Effector CD4-positive, alpha-beta T cell (primary cell): Measurements from ENCODE around the gene KLK10.
"Not testable (repeated sequence)": the region's sequence is repeated elsewhere in the genome, so short reads cannot be mapped to it uniquely, and the experiment has no call there.

Experiments used
- DNase-seq: peaks from one replicate; pipeline ENCODE4 v3.0.0-alpha.2; 2020

Gene KLK10

DNA sequence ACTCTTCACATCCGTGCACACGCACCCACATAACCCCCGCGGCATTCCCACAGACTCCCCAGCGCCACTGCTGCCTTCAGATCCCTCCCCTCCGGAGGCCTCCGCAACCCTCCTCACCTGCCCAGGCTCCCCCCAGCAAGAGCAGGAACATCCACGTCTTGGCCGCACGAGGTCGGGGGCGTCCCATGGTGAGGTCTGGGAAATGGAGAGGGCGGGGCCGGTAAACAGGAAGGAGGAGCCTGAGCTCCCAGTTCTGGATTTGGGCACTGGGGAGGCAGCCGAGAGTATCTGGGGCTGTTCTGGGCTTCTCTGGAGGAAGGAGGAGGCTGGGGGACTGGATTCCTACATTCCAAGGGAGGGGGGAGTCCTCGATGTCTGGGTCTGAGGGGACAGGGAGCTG lies 18.5 kb downstream of the KLK10 start:
- DNase-seq, result no peak

DNA sequence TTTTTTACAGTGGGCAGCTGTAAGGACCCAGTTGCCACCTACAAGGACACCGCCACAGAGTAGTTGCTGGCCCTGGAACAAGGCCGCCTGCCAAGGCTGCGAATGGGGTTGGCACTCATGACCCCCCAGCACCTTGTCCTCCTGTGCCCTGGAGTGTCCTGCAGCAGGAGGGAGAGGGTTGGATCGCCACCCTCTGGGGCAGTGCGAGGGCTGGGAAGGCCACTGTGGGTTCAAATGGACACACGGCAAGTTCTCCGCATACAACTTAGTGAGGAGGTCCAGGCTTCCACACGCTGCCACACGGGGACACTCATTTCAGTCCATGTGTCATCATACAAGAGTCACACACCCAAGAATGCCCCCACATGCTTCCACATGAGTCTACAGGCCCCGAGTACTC lies 19.1 kb downstream of the KLK10 start:
- no peak for DNase-seq

DNA sequence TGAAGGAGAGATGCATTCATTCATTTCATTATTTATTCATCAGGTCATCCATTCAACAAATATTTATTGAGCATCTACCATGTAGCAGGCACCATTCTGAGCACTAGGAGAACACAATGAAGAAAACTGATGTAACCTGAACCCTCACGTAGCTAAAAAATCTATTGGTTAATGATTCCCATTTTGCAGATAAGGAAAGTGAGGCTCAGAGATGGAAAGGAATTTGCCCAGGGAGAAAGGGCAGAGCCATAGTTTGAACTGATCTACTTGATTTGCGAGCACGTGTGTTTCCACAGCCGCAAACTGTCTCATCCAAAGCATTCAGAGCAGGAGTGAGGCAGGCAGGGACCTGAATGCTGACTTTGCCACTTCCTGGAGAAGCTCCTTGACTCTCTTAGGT lies 20.8 kb downstream of the KLK10 start:
- no peak for DNase-seq

DNA sequence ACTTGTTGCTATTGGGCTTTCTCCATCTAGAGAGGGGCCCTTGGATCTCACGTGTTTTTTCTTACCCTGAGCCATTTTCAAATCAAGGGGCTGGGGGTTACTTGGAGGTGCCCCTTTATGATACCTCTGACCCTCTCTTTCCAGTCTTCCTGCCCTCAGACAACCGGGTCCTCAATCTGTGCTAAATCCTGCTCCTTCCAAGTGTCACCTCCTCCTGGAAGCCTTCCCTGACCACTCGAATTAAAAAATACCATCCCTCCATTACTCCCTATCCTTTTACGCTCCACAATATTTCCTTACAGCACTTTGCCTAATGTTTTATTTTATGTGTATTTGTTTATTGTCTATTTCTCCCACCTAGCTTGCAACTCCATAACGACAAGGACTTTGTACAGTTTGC lies 21.4 kb downstream of the KLK10 start:
- DNase-seq, result no peak

DNA sequence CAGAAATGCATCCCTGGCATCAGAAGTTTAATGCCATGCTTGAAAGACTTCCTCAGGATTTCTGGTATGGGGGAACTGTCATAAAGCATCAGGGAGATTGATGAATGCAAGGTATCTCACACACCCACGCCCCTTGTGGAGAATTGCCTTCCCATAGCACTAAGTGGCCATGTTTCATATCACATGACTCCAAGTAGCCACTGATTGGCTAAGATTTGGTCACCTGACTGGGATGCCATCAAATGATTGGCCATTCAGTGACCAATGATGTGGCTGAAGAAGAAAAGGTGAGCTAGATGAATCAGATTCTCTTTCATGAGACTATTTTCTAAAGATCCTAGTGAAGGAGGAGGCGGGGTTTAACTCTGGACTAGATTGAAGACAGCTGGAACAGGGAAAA lies 25.4 kb downstream of the KLK10 start:
- DNase-seq, result no peak

- no peak for DNase-seq
These were observed 26.9 kb downstream of the KLK10 start for GRCh38 chr19:50992666-50993035.

DNA sequence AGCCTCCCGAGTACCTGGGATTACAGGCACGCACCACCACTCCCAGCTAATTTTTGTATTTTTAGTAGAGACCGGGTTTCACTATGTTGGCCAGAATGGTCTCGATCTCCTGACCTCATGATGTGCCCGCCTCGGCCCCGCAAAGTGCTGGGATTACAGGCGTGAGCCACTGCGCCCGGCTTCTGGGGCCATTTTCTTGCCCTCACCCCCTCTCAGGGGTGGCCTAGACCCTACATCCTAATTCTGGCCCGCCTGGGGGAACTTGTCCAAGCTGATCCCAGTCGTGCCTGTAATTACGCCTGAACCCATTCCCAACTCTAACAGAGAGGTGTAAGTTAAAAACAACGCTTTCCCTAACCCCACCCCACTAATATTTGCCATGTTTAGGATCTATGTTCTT lies 35.1 kb downstream of the KLK10 start:
- DNase-seq, result not testable (repeated sequence)

GRCh38 chr19:50983625-50984292 lies 35.8 kb downstream of the KLK10 start, which contains the start of gene KLK7:
Gene KLK7 (minus strand): TSS chr19:50983917. CDS start chr19:50982399, 1,518 bp downstream.
- DNase-seq, result no peak

DNA sequence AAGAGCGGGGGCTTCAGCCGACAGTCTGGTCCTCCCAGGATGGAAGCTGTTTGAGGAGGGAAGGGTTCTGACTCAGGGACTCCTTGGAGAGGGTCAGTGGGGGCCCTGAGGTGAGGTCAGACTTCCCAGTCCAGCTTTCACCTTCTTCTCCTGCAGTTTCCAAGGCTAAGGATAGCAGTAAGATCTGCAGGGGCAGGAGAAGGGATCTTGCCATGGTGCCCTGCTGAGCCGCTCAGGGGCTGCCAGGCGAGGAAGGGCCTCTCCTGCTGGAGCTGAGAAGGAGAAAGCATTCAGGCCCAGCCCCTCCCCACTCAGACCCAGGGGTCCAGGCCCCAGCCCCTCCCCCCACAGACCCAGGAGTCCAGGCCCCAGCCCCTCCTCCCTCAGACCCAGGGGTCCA lies 37.3 kb downstream of the KLK10 start:
- no peak for DNase-seq

DNA sequence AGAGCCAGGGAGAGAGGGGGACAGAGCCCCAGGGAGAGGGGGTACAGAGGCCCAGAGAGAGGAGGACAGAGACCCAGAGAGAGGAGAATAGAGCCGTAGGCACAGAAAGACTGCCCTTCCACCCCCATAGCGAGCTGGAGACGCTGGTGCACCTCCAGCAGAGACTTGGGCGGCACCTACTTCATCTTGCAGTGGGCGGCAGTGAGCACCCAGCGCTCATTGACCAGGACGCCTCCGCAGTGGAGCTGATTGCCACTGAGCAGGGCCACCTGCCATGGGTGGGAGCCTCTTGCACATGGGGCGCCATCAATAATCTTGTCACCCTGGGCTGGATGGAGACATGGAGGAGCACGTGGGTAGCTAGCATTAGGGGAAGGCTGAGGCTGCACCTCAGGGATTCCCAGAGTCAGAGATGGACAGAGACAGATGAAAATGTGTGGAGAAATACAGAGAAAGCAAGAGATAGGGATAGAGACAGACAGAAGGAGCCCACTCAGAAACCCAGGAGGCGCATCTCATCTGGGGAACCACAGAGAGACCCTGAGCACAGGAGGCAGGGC lies 37.8 kb downstream of the KLK10 start:
- no peak for DNase-seq

- no peak for DNase-seq
These were observed 39.3 kb downstream of the KLK10 start for GRCh38 chr19:50980208-50980607.

DNA sequence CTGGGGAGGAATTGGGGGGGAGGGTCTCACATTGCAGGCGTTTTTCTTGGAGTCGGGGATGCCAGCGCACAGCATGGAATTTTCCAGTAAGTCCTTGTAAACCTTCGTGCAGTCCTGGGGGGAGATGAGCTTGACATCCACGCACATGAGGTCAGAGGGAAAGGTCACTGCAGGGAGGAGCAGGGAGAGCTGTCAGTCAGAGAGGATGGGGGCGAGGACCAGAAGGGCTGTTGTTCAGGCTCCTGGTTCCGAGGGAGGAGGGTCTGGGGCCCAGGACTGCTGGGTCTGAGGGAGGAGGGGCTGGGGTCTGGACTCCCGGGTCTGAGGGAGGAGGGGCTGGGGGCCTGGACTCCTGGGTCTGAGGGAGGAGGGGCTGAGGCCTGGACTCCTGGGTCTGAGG lies 39.8 kb downstream of the KLK10 start:
- DNase-seq, result no peak

- DNase-seq, result no peak
These were observed 40.6 kb downstream of the KLK10 start for GRCh38 chr19:50978772-50979390.

DNA sequence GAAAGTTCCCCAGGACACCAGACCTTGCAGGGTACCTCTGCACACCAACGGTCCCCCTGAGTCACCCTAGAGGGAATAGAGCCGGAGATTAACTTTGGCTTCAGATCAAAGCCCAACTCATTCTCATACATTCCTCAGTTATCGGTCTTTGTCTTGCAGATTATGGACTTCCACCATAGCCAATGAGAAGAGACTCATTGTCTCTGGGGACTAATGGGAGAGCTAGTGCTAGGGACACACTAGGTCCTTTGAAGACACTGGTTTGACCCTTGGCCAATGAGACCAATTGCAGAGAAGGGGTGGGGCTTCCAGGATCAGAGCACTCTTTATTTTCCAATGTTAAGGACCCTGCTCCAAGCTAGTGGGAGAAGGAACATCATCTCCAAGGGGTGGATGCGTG lies 41.9 kb downstream of the KLK10 start:
- no peak for DNase-seq

DNA sequence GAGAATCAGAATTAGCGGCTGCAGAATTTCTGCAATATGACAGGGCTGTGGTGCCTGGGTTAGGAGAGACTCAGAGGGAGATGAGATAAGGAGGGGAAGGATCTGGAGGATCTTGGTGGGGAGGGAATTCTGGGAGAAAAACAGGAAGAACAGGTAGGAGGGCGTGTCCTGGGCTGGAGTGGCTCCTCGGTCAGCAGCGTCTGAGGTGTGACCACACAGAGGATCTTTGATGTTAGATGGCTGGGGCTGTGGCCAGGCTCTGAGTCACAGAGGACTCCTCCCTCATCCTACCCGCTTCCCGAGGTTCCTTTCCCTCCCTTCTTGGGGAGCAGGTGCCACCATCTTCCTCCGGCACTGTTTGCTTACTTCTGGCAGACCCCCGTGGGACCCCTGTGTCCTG lies 43.7 kb downstream of the KLK10 start:
- DNase-seq, result no peak

- no peak for DNase-seq
These were observed 44.6 kb downstream of the KLK10 start for GRCh38 chr19:50974702-50975556.

- DNase-seq, result no peak
These were observed 46.6 kb downstream of the KLK10 start for GRCh38 chr19:50972795-50973376.

GRCh38 chr19:50969810-50970209 lies 49.7 kb downstream of the KLK10 start:
- not testable (repeated sequence) for DNase-seq

DNA sequence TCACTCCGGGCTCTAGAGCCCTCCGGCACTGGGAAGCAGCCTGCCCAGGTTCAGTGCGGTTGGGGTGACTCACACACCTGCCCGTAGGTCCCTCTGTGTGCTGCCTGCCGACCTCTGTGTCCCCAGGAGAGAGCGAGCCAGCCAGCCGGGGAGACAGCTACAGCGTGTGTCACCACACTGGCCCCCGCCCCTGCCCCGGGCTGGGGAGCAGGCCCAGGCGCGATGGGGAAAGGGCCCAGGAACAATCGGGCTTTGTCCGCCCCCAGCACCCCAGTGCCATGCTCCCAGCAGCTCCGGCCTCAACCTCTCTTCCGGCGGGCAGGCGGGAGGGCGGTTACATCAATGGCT lies 50.1 kb downstream of the KLK10 start, which contains the start of gene KLK6:
TSS of gene KLK6 (minus strand) at position 179 of the 348 bp plus-strand sequence. CDS start 1,487 bp downstream, outside the sequence.
- no peak for DNase-seq

GRCh38 chr19:50968716-50969412 lies 50.6 kb downstream of the KLK10 start:
- no peak for DNase-seq

GRCh38 chr19:50967929-50968715 lies 51.4 kb downstream of the KLK10 start:
- DNase-seq, result no peak

- no peak for DNase-seq
These were observed 55.2 kb downstream of the KLK10 start for GRCh38 chr19:50964266-50964665.
